Parathyroid adenoma (tissue), 2 donors: ENCODE results near the gene CD7.

Experiments used
- H2AFZ ChIP-seq: fragments of 300-600 bp; sonication (generic); one replicate; pipeline ENCODE4 v1.7.0; 2017; ENCODE audit warnings: antibody characterized with exemption, mild to moderate bottlenecking
- H3K27ac ChIP-seq: fragments of 300-600 bp; sonication (generic); one replicate; pipeline ENCODE4 v1.7.0; 2017
- H3K27me3 ChIP-seq: fragments of 300-600 bp; sonication (generic); one replicate; pipeline ENCODE4 v1.7.0; 2017; ENCODE audit warnings: low read length; ENCODE audit not compliant: control insufficient read depth, insufficient read depth
- H3K36me3 ChIP-seq: fragments of 300-600 bp; sonication (generic); one replicate; pipeline ENCODE4 v1.7.0; 2017; ENCODE audit warnings: low read length; ENCODE audit not compliant: control insufficient read depth, insufficient read depth
- H3K4me1 ChIP-seq: fragments of 300-600 bp; sonication (generic); one replicate; pipeline ENCODE4 v1.7.0; 2017; ENCODE audit warnings: control low read depth
- H3K4me2 ChIP-seq: fragments of 300-600 bp; sonication (generic); one replicate; pipeline ENCODE4 v1.7.0; 2017; ENCODE audit warnings: low read length
- H3K4me3 ChIP-seq: fragments of 300-600 bp; sonication (generic); one replicate; pipeline ENCODE4 v1.7.0; 2017; ENCODE audit warnings: low read depth, low read length
- H3K79me2 ChIP-seq: fragments of 300-600 bp; sonication (generic); one replicate; pipeline ENCODE4 v1.7.0; 2017; ENCODE audit warnings: control low read depth
- H3K9ac ChIP-seq: fragments of 300-600 bp; sonication (generic); one replicate; pipeline ENCODE4 v1.7.0; 2017; ENCODE audit warnings: mild to moderate bottlenecking
- H3K9me3 ChIP-seq: fragments of 300-600 bp; sonication (generic); one replicate; pipeline ENCODE4 v1.7.0; 2017; ENCODE audit warnings: low read length; ENCODE audit not compliant: control insufficient read depth
- TF ChIP-seq, protein P1 (sequence below): fragments of 300-600 bp; sonication (generic); IDR thresholded peaks from one replicate; pipeline ENCODE4 v1.7.0; 2017; ENCODE audit warnings: antibody characterized with exemption, mild to moderate bottlenecking
- donor health status: primary hyperparathyroidism.

Gene CD7

DNA sequence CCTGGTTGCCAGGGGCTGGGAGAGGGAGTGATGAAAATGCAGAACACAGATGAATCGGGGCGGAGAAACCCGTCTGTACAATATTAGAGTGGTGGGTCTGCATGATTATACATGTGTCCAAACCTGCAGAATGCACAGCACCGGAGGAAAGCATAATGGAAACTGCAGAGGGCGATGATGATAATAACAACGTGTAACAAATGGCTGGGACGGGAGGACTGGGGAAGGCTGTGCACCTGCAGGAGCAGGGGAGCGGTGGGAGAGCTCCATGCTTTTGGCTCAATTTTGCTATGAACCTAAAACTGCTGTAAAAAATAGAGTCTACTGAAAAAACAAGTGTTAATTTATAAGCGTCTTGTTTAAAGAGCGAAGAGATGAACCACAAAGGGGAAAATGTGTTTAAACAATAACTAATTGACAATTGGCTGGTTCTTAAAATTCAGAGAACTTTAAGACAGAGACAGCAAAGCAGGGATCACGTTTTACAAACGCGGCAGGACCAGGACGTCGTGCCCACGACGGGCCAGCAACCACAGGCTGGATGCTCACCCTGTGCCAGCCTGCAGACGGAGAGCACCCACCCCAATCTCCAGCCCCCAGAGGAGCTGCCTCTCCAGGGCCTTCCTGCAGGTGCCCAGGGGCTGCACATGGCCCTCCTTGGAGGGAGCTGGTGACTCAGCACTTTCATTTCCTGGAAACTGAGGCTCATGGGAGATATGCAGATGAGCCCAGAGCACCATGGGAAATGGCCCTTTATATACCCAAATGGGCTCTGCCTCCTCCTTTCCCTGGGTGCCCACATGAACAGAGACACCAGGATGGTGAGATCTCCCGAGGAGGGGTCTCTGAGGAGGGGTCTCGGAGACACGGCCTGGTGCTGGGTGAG is 41.3 kb upstream of the CD7 start, which contains the start of gene TEX19:
Gene TEX19 (plus strand): TSS at position 783 of the 886 bp plus-strand sequence. CDS start 2,904 bp downstream, outside the sequence.
- H3K4me3 ChIP-seq, result no peak within 1 kb of the TSS
- no peaks in the 10 kb centered on the region for H3K4me1 ChIP-seq
- H3K27me3 ChIP-seq, result no peaks in the 10 kb centered on the region
- H3K4me2 ChIP-seq, result no peak within 1 kb of the TSS
- no peak within 1 kb of the TSS for H3K27ac ChIP-seq
- H3K9ac ChIP-seq, result no peak within 1 kb of the TSS
- no peaks in the 10 kb centered on the region for H3K36me3 ChIP-seq
- TF ChIP-seq, protein P1, sequence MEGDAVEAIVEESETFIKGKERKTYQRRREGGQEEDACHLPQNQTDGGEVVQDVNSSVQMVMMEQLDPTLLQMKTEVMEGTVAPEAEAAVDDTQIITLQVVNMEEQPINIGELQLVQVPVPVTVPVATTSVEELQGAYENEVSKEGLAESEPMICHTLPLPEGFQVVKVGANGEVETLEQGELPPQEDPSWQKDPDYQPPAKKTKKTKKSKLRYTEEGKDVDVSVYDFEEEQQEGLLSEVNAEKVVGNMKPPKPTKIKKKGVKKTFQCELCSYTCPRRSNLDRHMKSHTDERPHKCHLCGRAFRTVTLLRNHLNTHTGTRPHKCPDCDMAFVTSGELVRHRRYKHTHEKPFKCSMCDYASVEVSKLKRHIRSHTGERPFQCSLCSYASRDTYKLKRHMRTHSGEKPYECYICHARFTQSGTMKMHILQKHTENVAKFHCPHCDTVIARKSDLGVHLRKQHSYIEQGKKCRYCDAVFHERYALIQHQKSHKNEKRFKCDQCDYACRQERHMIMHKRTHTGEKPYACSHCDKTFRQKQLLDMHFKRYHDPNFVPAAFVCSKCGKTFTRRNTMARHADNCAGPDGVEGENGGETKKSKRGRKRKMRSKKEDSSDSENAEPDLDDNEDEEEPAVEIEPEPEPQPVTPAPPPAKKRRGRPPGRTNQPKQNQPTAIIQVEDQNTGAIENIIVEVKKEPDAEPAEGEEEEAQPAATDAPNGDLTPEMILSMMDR, result no peak
- H2AFZ ChIP-seq, result peak within 1 kb of the TSS; percentile 11
- H3K79me2 ChIP-seq, result no peaks in the 10 kb centered on the region
- H3K9me3 ChIP-seq, result no peaks in the 10 kb centered on the region

DNA sequence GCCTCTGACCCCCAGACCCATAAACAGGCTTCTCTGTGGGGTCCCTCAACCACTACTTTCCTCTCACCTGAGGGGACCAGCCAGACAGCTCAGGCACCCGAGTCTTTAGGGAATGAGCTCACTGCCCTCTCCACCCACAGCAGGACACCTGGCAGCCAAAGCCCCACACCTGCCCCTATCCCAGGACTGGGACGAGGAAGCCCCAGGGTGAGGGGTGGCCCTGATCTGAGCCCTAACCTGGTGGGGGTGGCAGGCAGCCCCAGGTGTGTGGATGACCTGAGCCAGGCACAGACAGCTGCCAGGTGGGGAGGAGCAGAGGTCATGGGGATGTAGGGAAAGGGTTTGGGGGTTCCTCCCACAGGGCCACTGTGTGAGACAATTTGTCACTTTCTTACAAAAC is 40.0 kb upstream of the CD7 start:
- no peaks in the 10 kb centered on the region for H3K27me3 ChIP-seq
- no peaks in the 10 kb centered on the region for H3K9me3 ChIP-seq
- TF ChIP-seq, protein P1, result no peak

DNA sequence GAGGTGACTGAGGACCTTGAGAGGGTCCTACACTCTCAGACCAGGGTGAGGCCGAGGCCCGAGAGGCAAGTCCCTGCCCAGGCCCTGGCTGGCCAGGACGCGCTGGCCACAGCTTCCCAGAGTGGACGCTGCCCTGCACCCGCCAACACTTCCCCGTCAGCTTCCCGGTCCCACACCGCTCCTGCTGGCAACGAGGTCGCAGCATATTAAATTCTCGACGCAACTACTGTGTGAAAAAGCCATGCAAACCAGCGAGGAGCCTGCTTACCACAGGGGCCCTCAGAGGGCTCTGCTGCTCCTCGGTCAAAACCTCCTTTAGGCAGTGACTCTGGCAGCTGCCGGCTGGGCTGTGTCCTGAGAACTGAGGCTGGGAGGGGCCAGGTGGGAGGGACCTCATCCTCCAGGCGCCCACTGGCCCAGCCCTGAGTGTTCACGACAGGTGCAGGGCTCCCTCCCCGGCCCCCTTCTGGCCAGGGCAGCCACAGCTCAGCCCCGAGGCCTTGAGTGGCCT is 39.5 kb upstream of the CD7 start:
- H3K9me3 ChIP-seq, result no peaks in the 10 kb centered on the region
- H3K4me2 ChIP-seq, result no peak overlapping the region
- H2AFZ ChIP-seq, result no peak overlapping the region
- H3K4me1 ChIP-seq, result no peaks in the 10 kb centered on the region
- no peaks in the 10 kb centered on the region for H3K27me3 ChIP-seq
- no peaks in the 10 kb centered on the region for H3K79me2 ChIP-seq
- H3K9ac ChIP-seq, result no peak overlapping the region
- TF ChIP-seq, protein P1, result no peak
- H3K4me3 ChIP-seq, result no peak overlapping the region
- no peak overlapping the region for H3K27ac ChIP-seq
- H3K36me3 ChIP-seq, result no peaks in the 10 kb centered on the region

More for the DNA sequence above, 40.0 kb upstream of the CD7 start:
- H3K9ac ChIP-seq, result no peak overlapping the region
- no peaks in the 10 kb centered on the region for H3K36me3 ChIP-seq
- no peak overlapping the region for H3K4me2 ChIP-seq
- H3K79me2 ChIP-seq, result no peaks in the 10 kb centered on the region
- no peak overlapping the region for H3K27ac ChIP-seq
- H3K4me1 ChIP-seq, result no peaks in the 10 kb centered on the region
- no peak overlapping the region for H2AFZ ChIP-seq
- no peak overlapping the region for H3K4me3 ChIP-seq

DNA sequence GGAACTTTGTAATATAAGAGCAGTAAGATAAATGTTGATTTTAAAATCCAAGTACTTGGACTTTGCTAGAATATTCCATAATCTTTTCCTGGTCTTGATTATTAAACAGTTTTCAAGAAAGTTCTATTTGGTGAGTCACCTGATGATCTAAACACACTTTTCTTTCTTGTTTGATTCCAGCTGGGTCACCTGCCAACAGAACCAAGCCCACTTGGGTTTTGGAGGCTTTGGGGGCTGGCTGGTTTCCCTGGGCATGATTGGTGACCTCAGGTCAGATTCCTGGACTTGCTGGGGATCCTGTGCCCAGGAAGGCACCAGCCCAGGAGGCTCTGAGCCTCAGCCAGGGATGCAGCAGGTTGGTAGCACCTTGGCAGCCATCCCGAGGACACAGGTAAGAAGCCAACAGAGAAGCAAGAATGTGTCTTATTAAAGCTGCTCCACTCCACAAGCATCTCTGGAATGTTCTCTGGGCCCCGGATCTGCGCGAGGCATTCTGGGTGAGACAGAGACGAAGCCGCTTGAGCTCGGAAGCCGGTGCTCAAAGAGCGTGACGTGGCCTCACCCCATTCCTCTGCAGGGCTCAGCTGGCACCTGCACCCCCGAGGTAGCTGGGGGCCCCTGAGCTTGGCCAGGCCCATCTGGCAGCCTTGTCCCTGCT is 38.5 kb upstream of the CD7 start:
- no peak overlapping the region for H3K4me3 ChIP-seq
- no peak overlapping the region for H2AFZ ChIP-seq
- H3K9ac ChIP-seq, result no peak overlapping the region
- no peaks in the 10 kb centered on the region for H3K4me1 ChIP-seq
- H3K79me2 ChIP-seq, result no peaks in the 10 kb centered on the region
- TF ChIP-seq, protein P1, result no peak
- H3K27ac ChIP-seq, result no peak overlapping the region
- no peak overlapping the region for H3K4me2 ChIP-seq
- no peaks in the 10 kb centered on the region for H3K9me3 ChIP-seq
- H3K27me3 ChIP-seq, result no peaks in the 10 kb centered on the region
- H3K36me3 ChIP-seq, result no peaks in the 10 kb centered on the region
